ENCODE results near the gene ZBTB34.
A peak's percentile ranks its signal among the peaks of the same experiment; 100 is the strongest.
"Not testable (repeated sequence)": the region's sequence is repeated elsewhere in the genome, so short reads cannot be mapped to it uniquely, and the experiment has no call there.

The ZBTB34 gene, protein sequence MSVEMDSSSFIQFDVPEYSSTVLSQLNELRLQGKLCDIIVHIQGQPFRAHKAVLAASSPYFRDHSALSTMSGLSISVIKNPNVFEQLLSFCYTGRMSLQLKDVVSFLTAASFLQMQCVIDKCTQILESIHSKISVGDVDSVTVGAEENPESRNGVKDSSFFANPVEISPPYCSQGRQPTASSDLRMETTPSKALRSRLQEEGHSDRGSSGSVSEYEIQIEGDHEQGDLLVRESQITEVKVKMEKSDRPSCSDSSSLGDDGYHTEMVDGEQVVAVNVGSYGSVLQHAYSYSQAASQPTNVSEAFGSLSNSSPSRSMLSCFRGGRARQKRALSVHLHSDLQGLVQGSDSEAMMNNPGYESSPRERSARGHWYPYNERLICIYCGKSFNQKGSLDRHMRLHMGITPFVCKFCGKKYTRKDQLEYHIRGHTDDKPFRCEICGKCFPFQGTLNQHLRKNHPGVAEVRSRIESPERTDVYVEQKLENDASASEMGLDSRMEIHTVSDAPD

DNA sequence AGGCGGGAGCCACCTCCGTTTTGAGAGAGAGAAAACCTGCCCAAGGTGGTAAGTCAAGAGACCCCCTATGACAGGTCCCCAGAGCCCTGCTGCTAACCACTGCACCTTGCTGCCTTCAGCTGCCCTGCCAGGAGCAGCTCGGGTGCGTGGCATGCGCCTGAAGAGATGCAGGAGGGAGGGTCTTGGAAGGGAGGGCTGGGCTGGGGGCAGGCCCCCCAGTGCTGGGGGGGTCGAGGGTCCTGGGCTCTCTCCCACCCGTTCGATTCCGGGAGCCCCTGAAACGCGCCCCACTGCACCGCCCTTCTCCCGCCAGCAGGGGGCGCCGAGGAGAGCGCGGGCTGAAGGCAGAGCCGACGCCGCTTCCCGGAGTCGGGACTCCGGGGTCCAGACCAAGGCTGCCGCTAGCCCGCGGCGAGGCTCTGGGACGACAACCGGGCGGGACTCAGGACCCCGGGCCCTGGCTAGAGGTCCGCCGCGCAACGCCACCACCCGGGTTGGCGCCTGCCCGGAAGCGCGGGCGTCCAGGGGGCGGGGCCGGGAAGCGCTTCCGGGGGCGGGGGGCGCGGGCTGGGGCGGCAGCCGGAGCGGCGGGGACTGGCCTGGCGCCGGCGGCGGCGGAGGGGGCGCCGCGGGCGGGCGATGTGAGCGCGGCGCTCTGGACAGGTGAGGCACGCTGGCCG is at the start of gene ZBTB34:
Gene ZBTB34, plus strand, starts transcription at position 563 of the 680 bp plus-strand sequence. CDS start 18,761 bp downstream, outside the sequence.
- DNase-seq: peak; percentile 36 to 67

DNA sequence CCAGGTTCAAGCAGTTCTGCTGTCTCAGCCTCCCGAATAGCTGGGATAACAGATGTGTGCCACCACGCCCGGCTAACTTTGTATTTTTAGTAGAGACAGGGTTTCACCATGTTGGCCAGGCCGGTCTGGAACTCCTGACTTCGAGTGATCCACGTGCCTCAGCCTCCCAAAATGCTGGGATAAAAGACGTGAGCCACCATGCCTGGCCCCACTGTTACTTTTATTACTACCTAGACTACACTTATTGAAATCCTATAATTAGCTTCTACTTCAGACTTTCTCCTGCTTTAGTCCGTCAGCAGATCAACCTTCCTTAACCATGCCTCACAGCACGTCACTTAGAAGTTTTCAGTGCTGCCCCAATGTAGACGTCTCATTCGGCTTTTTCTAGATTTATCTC is 47.4 kb upstream of the ZBTB34 start:
- no peak for DNase-seq

DNA sequence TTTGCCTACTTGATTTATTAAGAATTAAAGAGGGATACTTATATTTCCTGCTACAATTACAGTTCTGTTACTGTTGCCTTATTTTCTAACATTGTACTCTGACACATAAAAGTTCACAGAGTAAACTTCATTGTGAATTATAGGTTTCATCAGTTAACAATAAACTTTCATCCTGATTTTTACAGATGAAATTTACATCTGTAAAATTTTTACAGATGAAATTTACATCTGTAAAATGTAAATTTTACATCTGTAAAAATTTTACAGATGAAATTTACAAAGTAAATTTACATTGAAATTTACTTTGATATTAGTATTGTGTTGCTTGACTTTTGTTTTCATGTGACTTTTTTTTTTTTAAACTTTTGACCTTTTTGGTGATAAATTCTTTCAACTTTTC is 46.3 kb upstream of the ZBTB34 start:
- DNase-seq: no peak

DNA sequence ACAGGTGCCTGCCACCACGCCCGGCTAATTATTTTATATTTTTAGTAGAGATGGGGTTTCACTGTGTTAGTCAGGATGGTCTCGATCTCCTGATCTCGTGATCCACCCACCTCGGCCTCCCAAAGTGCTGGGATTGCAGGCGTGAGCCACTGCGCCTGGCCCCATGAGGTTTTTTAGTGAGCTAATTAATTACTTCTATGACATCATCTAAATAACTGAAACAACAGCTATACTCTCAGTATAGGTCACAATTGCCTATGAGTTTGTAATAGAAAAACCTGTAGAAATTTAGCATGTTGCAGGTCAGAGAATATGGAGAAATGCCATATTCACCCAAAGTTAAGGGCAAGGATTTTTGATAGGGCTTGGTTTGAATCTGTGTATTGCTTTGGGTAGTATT is 42.8 kb upstream of the ZBTB34 start:
- DNase-seq: not testable (repeated sequence)

DNA sequence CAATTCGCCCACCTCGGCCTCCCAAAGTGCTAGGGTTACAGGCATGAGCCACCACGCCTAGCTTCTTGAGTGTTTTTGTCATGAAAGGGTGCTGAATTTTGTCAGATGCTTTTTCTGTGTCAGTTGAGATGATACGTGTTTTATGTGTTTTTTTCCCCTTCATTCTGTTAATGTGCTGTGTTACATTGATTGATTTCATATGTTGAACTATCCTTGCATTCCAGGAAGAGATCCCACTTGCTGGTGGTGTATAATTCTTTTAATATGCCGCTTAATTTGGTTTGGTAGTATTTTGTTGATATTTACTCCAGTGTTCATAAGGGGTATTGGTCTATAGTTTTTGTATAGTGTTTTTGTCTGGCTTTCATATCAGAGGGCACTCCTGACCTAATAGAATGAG is 42.0 kb upstream of the ZBTB34 start:
- no peak for DNase-seq

DNA sequence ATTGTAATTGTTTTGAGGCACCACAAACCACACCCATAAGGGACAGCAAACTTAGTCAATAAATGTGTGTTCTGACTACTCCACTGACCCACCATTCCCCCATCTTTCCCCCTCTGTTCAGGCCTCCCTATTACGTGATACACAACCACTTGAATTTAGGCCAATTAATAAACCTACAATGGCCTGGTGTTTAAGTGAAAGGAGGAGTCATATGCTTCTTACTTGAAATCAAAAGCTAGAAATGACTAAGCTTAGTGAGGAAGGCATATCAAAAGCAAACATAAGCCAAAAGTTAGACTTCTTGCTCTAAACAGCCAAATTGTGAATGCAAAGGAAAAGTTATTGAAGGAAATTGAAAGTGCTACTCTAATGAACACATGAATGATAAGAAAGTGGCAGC is 41.0 kb upstream of the ZBTB34 start:
- no peak for DNase-seq

DNA sequence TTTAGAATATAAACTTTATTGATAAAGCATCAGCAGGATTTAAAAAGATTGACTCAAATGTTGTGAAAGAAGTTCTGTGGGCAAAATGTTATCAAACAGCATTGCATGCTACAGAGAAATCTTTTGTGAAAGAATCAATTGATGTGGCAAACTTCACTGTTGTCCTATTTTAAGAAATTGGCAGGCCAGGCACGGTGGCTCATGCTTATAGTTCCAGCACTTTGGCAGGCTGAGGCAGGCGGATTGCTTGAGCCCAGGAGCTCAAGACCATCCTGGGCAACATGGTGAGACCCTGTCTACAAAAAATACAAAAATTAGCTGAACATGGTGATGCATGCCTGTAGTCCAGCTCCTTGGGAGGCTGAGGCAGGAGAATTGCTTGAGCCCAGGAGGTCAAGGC is 38.2 kb upstream of the ZBTB34 start:
- DNase-seq: no peak

DNA sequence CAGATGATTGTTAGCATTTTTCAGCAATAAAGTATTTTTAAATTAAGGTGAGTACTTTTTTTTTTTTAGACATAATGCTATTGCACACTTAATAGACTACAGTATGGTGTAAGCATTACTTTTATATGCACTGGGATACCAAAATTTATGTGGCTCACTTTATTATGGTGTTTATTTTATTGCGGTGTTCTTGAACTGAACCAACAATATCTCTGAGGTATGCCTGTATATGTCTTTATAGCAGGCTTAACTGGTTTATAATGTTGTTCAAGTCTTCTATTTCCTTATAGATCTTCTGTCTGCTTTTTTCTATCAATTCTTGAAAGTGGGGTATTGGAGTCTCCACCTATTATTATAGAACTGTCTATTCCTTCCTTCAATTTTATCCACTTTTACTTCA is 37.6 kb upstream of the ZBTB34 start:
- no peak for DNase-seq

DNA sequence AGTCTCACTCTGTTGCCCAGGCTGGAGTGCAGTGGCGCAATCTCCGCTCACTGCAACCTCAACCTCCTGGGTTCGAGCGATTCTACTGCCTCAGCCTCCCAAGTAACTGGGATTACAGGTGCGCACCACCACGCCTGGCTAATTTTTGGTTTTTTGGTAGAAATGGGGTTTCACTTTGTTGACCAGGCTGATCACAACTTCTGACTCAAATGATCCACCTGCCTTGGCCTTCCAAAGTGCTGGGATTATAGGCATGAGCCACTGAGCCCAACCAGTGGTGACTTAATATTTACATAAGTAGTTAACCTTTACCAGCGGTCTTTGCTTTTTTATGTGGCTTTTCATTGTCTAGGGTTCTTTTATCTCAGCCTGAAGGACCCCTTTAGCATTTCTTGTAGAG is 36.4 kb upstream of the ZBTB34 start:
- DNase-seq: not testable (repeated sequence)

DNA sequence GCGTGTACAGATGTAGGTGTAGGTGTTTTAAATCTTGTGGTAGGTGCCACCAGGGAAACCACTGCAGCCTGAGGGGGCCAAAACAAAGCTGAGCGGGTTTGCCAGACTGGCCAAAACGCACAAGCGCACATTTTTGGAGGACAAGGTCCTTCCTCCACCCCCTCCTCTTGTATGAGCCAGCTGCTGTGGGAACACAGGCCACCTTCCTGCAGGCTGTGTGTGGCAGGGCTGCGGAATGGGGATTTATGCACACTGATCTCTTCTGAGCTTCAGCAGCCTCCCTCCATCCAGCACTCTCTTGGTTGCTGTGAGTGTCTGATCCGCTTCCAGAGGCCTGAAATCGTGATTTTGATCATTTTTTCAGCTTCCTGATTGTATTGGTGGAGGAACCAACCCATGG is 33.2 kb upstream of the ZBTB34 start:
- DNase-seq: no peak

DNA sequence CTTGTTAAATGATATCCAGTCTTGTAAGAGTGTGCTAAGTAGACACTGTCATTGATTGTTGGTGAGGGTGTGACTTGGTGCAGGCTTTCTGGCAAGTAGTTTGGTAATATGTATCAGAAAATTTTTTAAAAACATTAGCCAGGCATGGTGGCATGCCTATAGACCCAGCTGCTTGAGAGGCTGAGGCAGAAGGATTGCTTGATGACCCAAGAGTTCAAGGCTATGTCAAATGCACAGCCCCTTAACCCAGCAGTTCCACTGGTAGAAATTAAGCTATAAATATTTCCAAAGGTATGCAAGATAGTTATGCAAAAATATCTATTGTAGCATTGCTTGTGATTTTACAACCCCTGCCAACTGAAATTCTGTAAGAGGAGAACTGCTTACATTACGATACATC is 31.4 kb upstream of the ZBTB34 start:
- DNase-seq: no peak

DNA sequence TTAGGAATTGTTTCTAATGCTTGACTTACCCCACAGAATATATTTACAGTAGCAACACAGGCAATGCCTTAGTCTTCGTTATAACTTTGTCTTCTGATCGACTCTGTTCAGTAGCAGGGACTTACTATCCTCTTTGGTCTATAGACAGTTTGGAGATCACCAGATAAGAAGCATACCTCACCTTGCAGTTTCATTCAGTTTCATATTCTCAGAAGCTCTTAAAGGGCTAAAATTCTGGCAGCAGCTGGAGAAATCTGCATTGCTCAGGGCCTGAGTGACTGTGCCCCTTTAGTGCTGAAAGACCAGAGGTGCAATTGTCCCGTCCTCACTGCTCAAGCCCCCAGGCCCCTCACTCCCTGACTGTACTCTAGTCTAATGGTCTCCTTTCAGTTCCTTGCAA is 29.6 kb upstream of the ZBTB34 start:
- DNase-seq: no peak

DNA sequence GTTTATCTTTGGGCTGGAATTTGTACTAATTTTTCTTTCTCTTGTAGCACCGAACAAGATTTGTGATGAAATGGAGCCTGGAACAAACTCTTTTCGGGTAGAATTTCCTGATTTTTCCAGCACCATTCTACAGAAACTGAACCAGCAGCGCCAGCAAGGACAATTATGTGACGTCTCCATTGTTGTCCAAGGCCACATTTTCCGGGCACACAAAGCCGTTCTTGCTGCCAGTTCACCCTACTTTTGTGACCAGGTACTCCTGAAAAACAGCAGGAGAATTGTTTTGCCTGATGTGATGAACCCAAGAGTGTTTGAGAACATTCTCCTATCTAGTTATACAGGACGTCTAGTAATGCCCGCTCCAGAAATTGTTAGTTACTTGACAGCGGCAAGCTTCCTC is 28.0 kb upstream of the ZBTB34 start:
- no peak for DNase-seq

DNA sequence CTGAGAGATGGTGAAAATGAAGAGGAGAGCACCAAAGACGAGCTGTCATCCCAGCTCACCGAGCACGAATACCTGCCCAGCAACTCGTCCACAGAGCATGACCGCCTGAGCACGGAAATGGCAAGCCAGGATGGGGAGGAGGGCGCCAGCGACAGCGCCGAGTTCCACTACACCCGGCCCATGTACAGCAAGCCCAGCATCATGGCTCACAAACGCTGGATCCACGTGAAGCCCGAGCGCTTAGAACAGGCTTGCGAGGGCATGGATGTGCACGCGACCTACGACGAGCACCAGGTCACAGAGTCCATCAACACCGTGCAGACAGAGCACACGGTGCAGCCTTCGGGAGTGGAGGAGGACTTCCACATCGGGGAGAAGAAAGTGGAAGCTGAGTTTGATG is 27.4 kb upstream of the ZBTB34 start:
- DNase-seq: no peak

DNA sequence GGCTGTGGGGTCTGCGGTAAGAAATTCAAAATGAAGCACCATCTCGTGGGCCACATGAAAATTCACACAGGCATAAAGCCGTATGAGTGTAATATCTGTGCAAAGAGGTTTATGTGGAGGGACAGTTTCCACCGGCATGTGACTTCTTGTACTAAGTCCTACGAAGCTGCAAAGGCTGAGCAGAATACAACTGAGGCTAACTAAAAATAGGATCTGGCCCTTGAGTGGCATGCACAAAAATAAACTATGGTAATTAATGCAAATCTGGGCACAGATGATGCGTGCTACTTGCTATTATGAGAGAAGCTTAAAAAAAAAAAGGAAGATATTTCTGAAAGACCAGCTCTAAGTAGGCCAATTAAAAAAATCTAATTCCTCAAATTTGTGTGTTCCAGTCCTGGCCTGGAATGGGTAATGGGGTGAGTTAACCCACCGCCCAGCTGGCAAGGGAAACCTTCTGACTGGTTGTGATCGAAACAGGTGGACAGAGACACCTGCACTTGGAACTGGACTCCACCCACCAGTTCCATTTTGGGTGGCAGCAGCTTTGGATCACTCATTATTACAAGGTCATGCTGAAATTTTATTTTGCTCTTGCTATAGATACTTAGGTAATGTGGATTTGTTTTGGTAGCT is 26.6 kb upstream of the ZBTB34 start:
- DNase-seq: no peak

DNA sequence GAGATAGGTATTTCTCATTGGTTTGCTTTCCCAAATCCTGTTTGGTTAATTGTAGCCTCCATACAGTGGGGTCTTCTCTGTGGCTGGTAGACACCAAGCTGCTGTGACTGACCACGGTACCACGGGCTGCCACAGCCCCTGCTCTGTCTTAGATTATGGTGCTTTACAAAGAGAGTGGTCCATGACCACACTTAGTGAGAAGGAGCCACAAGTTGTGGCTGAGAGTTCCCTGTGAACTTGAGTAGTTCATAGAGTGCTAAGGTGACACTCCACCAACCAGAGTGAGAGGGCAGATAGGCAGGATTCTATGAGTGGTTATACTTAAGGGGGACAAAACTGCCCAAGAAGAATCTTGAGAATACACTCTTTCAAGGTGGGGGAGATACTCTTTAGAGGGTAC is 25.8 kb upstream of the ZBTB34 start:
- no peak for DNase-seq

DNA sequence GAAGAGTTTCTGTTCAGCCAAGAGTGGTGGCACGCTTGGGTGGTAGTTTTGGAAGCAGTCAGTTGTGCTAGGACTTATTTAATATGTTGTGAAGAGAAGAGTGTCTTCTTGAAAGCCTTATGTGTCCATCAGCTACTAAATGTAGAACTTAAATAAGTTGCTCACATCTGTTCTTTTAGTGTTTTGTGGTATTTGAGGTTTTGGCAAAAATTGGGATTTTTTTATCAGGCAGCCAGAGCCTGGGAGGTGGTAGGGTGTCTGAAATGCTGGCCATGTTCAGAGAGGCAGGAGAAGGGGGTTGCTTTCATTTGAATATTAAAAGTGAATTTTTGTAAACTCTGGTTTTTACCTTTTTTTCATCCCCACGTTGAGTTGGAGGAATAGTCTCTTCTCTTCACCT is 24.2 kb upstream of the ZBTB34 start:
- DNase-seq: no peak

DNA sequence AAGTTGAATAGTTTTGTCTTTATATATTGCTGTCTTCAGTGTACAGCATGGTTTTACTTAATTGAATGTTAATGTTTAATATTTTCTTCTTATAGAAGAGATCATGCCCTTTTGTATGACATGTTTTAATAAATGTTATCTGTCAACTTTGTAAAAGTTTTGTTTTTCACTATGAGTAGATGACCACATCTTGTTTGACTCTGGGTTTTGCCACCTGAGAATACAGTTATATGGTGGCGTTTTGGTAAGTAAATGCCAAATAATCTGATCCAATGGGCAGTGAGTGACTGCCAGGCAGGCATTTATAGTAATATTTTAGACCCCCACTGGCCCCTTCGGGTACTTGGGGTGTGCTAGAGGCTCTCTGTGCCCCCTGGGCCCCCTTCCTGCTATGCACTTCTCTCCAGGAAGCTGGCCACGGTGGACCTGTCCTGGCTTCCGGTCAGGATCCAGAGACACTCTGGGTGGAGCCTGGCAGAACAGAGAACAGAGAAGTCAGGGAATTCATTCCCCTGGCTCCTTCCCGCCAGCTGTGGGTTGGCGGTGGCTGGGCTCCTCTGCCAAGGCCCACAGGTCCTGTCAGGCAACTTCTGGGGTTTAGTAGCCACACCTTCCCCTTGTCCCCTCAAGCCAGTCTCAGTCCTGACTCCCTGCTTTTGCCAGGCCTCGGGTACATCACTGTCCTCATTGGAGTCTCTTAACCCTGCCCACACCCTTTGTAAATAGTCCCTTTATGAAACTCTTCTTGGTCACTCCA is 22.2 kb upstream of the ZBTB34 start:
- no peak for DNase-seq

DNA sequence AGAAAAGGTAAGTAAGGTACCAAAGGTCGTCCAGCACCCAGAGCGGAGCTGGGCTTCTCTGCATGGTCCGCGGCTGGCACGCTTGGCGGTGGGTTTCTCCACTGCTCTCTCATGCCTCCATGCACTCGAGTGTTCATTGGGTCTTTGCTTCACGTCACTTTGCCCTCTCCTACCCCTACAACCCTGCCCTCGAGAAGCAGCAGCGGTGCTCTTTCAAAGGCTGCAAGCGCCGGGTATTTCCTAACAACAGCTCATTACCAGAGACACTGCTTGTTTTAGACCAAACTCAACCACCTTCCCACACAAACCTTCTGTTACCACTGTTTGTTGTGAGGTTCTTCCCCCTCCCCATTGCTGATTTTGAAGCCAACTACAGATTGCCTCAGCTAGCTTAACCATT is 21.5 kb upstream of the ZBTB34 start:
- DNase-seq: no peak

DNA sequence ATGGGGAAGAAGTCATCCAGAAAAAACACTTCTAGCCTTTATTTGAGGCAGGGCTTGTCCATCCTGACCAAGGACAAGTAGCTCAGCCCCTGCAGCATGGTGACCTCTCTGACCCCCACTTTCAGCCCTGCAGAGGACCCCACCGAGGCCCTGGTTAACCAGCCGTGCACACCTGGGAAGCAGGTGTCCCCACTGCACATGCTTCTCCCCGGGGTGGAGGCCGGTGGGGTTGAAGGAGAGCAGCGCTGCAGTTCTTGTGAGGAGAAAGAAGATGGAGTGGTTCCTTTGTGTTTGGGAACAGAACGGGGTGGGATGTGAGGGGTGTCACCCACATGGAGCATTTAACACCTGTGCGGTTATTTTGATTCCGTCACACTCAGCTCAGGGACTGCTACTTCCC is 21.1 kb upstream of the ZBTB34 start:
- DNase-seq: no peak

DNA sequence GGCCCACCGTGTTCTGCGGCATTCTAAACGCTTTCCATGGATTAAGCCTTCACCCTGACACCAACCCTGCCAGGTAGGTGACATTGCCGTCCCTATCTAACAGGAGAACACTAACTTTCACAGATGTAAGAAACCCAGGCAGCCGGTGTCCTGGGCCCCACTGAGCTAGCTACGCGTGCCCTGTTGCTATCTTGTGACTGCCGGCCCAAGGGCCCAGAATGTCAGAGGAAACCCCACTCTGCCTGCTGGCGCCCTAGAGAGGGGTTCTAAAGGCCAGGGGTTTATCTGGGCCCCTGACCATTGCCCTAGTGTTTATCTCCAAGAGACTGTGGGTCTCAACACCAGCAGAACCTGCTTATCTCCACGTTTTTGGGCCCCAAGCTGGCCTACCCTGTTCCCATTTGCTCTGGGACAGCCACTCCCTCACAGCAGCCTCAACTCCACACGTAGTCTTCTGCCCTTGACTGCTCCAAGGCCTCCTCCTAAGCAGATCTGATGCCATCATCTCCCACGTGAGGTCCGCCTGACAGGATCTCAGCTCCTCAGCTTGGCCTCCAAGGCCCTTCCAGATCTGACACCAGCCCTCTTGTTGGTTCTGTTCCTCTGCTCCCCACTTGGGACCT is 18.1 kb upstream of the ZBTB34 start:
- DNase-seq: peak in 1 of 2 donors; percentile 12

DNA sequence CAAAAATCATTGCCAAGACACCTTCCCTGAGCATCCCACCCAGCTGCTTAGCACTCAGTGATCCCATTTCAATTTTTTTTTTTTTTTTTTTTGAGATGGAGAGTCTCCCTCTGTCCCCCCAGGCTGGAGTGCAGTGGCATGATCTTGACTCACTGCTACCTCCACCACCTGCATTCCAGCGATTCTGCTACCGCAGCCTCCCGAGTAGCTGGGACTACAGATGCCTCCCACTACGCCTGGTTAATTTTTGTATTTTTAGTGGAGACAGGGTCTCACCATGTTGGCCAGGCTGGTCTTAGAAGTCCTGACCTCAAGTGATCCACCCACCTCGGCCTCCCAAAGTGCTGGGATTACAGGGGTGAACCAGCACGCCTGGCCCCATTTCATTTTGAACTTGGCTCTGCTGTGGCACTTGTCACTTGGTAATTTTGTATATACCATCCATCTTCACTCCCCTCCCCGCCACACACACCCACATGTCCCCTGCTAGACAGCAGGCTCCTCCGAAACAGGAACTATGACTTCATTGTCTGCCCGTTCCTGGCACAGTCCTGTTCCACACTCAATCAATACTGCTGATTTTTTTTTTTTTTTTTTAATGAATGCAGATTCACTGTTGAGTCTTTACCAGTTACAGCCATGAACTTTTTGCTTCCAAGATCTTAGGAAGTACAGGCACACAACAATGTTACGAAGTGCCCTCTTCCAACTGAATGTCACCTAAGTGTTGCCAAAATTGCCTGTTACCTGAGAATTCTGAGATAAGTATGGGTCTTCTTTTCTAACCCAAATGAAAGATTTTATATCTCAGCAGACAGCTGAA is 17.3 kb upstream of the ZBTB34 start:
- DNase-seq: peak; percentile 50 to 68
